ENCODE measurements around the gene ZNF683. TPM values are rescaled to one million over a fixed set of nuclear protein-coding genes. Genes with fewer than 3 reads are reported as not detected.

ZNF683 gene
- total RNA-seq, 6 experiments from 2014 or later, result 0.19 TPM; not detected in 5

DNA sequence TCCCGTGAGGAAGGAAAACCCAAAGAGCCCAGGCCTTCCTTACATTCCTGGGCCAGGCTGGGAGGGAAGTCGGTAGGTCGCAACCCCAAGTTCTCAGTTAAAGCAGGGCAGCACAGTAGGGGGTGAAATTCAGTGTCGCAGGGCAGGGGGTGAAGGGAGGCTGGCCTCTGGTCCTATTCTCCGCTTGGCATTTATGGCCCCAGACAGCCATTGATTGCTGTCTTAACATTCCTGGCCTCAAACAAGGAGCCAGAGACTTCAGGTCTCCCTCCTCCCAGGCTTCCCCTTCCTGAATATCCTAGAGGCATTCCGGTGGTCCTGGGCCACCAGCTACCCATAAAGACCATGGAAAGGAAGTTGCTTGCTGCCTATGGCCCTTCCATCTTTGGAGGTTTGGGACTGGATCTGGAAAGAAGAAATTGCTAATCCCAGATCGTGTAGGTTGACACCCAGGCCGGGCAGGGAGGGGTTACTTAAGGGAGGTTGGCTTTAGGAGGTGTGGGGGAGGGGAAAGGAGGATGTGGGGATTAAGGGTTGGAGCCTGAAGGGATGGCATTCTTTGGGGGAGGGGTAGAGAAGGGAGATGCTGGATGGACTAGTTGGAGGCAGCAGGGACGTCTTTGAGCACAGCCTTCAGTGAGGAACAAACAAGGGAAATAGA is 39.8 kb upstream of the ZNF683 start:
- Histone ChIP-seq H3K4me1 (no peaks in the 10 kb centered on the region), H3K27ac (no peak overlapping the region), H3K9me3 (no peaks in the 10 kb centered on the region), H3K27me3 (peaks cover 0 to 22% of the 10 kb centered on the region in 2 donors), H3K4me3 (no peak overlapping the region), H3K36me3 (no peaks in the 10 kb centered on the region)
- ATAC-seq, result no peak
- intact Hi-C loops (cut with DNase I), result no loop called here
- TF ChIP-seq, protein P1, sequence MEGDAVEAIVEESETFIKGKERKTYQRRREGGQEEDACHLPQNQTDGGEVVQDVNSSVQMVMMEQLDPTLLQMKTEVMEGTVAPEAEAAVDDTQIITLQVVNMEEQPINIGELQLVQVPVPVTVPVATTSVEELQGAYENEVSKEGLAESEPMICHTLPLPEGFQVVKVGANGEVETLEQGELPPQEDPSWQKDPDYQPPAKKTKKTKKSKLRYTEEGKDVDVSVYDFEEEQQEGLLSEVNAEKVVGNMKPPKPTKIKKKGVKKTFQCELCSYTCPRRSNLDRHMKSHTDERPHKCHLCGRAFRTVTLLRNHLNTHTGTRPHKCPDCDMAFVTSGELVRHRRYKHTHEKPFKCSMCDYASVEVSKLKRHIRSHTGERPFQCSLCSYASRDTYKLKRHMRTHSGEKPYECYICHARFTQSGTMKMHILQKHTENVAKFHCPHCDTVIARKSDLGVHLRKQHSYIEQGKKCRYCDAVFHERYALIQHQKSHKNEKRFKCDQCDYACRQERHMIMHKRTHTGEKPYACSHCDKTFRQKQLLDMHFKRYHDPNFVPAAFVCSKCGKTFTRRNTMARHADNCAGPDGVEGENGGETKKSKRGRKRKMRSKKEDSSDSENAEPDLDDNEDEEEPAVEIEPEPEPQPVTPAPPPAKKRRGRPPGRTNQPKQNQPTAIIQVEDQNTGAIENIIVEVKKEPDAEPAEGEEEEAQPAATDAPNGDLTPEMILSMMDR (IDR thresholded peaks at IDR 0.05), result no peak
- no peak for TF ChIP-seq POLR2A (IDR thresholded peaks at IDR 0.05)
- DNase-seq, result no peak
- WGBS (ENCODE audit: insufficient coverage, low coverage, low lambda C conversion rate, missing lambda C conversion rate), result 6% methylated on average over 4 of the region's 9 CpGs

DNA sequence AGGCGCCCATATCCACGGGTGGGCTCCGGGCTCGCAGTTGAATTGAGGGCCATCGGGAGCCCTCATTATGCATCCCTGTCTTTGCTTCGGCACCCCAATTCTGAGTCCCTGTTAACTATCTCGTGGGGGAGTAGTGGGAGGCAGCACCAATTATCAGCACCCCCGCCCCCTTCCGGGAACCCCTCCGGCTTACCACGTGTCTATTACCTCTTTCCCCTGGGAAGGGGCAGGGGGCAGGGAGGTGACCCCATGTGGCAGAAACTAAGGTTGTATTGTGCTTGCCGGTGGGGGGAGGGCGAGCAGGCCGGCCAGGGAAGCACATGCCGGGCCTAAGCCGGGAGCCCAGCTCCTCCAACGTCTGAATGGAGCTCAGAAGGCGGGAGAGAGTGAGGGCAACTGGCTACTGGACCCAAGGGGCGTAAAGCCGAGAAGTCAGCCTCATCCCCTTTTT is 39.1 kb upstream of the ZNF683 start:
- ATAC-seq, result no peak
- Histone ChIP-seq H3K27me3 (peaks cover 0 to 22% of the 10 kb centered on the region in 2 donors), H3K4me3 (no peak overlapping the region), H3K36me3 (no peaks in the 10 kb centered on the region), H3K27ac (no peak overlapping the region), H3K4me1 (no peaks in the 10 kb centered on the region), H3K9me3 (no peaks in the 10 kb centered on the region)
- intact Hi-C loops (cut with DNase I), result no loop called here
- no peak for DNase-seq
- TF ChIP-seq, protein P1 (IDR thresholded peaks at IDR 0.05), result no peak
- TF ChIP-seq POLR2A (IDR thresholded peaks at IDR 0.05), result no peak
- 9% methylated on average over 11 of the region's 20 CpGs for WGBS (ENCODE audit: insufficient coverage, low coverage, low lambda C conversion rate, missing lambda C conversion rate)

DNA sequence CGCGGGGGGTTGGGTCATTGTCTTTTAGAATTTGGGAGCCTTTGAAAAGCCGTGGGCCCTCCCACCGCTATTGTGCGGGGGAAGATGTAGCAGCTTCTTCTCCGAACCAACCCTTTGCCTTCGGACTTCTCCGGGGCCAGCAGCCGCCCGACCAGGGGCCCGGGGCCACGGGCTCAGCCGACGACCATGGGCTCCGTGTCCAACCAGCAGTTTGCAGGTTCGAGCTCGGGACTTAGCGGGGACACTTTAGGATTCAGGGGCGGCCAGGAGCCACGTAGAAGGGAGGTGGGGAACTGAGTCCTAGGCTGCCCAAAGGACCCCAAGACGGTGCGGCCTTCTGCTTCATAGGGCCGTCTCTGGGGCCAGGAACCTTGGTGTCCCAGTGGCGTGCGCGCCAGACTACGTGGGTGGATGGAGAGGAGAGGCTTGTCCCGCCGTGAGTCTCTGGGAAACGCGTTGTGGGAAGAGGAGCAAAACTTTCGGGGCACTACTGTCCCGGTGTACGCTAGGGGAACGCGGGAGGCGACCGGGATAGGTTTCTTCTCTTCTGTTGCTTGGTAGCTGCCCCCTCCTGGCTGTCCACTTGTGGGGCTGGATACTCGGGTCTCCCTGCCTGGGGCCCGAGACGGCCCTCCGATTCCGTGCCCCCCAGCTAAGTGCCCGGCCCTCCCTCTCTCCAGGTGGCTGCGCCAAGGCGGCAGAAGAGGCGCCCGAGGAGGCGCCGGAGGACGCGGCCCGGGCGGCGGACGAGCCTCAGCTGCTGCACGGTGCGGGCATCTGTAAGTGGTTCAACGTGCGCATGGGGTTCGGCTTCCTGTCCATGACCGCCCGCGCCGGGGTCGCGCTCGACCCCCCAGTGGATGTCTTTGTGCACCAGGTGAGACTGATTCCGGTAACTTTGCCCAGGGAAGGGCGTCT is 38.4 kb upstream of the ZNF683 start, which contains the start of gene LIN28A:
Gene LIN28A, plus strand, starts transcription at position 112 of the 918 bp plus-strand sequence. Its CDS starts 75 bp downstream, at position 187.
- no peaks in the 10 kb centered on the region for H3K4me1 ChIP-seq
- no peaks in the 10 kb centered on the region for H3K9me3 ChIP-seq
- H3K27ac ChIP-seq, result no peak within 1 kb of the TSS
- WGBS (ENCODE audit: insufficient coverage, low coverage, low lambda C conversion rate, missing lambda C conversion rate), result 4% methylated on average over 40 of the region's 70 CpGs
- TF ChIP-seq, protein P1 (IDR thresholded peaks at IDR 0.05), result no peak
- TF ChIP-seq POLR2A (IDR thresholded peaks at IDR 0.05), result no peak
- DNase-seq (no peak), ATAC-seq (peak in 1 of 4 donors; percentile 8)
- no peak within 1 kb of the TSS for H3K4me3 ChIP-seq
- intact Hi-C loops (cut with DNase I), result no loop called here
- H3K36me3 ChIP-seq, result no peaks in the 10 kb centered on the region
- peaks cover 0 to 22% of the 10 kb centered on the region in 2 donors for H3K27me3 ChIP-seq

DNA sequence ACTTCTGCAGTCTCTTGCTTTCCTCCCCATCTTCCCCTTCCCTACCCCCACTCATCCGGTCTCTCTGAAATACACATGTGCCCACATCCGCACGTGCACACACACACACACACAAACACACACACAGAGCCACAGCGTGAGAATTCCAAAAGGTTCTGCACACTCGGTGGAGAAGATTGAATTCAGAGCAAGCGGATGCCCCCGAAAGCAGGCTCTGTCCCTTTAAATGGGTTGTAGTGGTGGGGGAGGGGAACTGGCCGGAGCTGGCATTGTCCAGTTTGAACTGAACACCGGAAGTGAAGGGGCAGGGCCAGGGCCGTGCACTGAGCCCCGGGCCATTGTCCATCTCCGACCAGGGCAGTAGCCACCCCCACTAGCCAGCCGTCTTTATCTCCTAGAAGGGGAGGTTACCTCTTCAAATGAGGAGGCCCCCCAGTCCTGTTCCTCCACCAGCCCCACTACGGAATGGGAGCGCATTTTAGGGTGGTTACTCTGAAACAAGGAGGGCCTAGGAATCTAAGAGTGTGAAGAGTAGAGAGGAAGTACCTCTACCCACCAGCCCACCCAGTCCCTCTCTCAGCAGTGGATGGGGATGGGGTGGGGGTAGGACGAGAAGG is 36.7 kb upstream of the ZNF683 start:
- intact Hi-C loops (cut with DNase I), result no loop called here
- H3K4me3 ChIP-seq, result no peak overlapping the region
- no peaks in the 10 kb centered on the region for H3K9me3 ChIP-seq
- H3K4me1 ChIP-seq, result no peaks in the 10 kb centered on the region
- no peak for DNase-seq
- under 1% methylated on average over 13 of the region's 16 CpGs for WGBS (ENCODE audit: insufficient coverage, low coverage, low lambda C conversion rate, missing lambda C conversion rate)
- no peaks in the 10 kb centered on the region for H3K36me3 ChIP-seq
- no peak for TF ChIP-seq POLR2A (IDR thresholded peaks at IDR 0.05)
- TF ChIP-seq, protein P1 (IDR thresholded peaks at IDR 0.05), result no peak
- ATAC-seq, result no peak
- H3K27ac ChIP-seq, result no peak overlapping the region
- peaks cover 0 to 22% of the 10 kb centered on the region in 2 donors for H3K27me3 ChIP-seq

Data from right lobe of liver (tissue), 6 donors.